GM23338 (cell line): ENCODE results near the gene COBL. TPM values are rescaled to one million over a fixed set of nuclear protein-coding genes. Genes with fewer than 3 reads are reported as not detected.

ENCODE experiments used
- ATAC-seq: fragments of 200-7000 bp; cut with Tn5 transposase; 3 replicates; pipeline ENCODE4 v1.9.1; 2020
- DNase-seq: peaks from one replicate; pipeline ENCODE4 v3.0.0-alpha.2; 2015; ENCODE audit warnings: low spot score
- H2AFZ ChIP-seq: fragments of 200-600 bp; sonication (generic); 2 replicates; pipeline ENCODE4 v1.8.0; 2016; ENCODE audit warnings: antibody characterized with exemption, mild to moderate bottlenecking, moderate library complexity
- H3F3A ChIP-seq: fragments of 200-600 bp; sonication (generic); replicated peaks from 2 replicates; pipeline ENCODE4 v1.8.0; 2017; ENCODE audit warnings: antibody characterized with exemption, mixed run types, low read depth
- H3K27ac ChIP-seq: fragments of 200-600 bp; sonication (generic); 2 replicates; pipeline ENCODE4 v1.6.1; 2016; ENCODE audit warnings: low read depth
- H3K27me3 ChIP-seq: fragments of 200-600 bp; sonication (generic); 2 replicates; pipeline ENCODE4 v1.8.0; 2016; ENCODE audit warnings: mild to moderate bottlenecking, mixed run types, moderate library complexity; ENCODE audit not compliant: insufficient read depth
- H3K36me3 ChIP-seq: fragments of 200-600 bp; sonication (generic); 2 replicates; pipeline ENCODE4 v1.8.0; 2016; ENCODE audit warnings: mild to moderate bottlenecking; ENCODE audit not compliant: insufficient read depth
- H3K4me1 ChIP-seq: fragments of 200-600 bp; sonication (generic); 2 replicates; pipeline ENCODE4 v1.8.0; 2016; ENCODE audit warnings: mild to moderate bottlenecking, moderate library complexity; ENCODE audit not compliant: insufficient read depth
- H3K4me2 ChIP-seq: fragments of 200-600 bp; sonication (generic); 2 replicates; pipeline ENCODE4 v1.7.1; 2017; ENCODE audit warnings: mixed run types
- H3K4me3 ChIP-seq: fragments of 200-600 bp; sonication (generic); 2 replicates; pipeline ENCODE4 v1.6.1; 2016; ENCODE audit warnings: mixed run types
- H3K79me2 ChIP-seq: fragments of 200-600 bp; sonication (generic); replicated peaks from 2 replicates; pipeline ENCODE4 v1.8.0; 2017; ENCODE audit warnings: mild to moderate bottlenecking; ENCODE audit not compliant: insufficient read depth
- H3K9me2 ChIP-seq: fragments of 200-600 bp; sonication (generic); 2 replicates; pipeline ENCODE4 v1.8.0; 2017; ENCODE audit not compliant: insufficient read depth
- H4K20me1 ChIP-seq: fragments of 200-600 bp; sonication (generic); replicated peaks from 2 replicates; pipeline ENCODE4 v1.8.0; 2017; ENCODE audit warnings: mild to moderate bottlenecking; ENCODE audit not compliant: insufficient read depth
- H3K27ac Mint-ChIP-seq: 2 replicates; pipeline ENCODE4 v1.8.0; 2020; ENCODE audit warnings: inconsistent platforms, mild to moderate bottlenecking, moderate library complexity, mixed read lengths
- H3K27me3 Mint-ChIP-seq: 3 replicates; pipeline ENCODE4 v1.8.0; 2022; ENCODE audit warnings: low read depth, mild to moderate bottlenecking, moderate library complexity, mixed read lengths, inconsistent platforms; ENCODE audit not compliant: insufficient read depth, poor library complexity
- H3K36me3 Mint-ChIP-seq: 3 replicates; pipeline ENCODE4 v1.8.0; 2021; ENCODE audit warnings: low read depth, mild to moderate bottlenecking, inconsistent platforms, moderate library complexity, mixed read lengths
- H3K4me1 Mint-ChIP-seq: 3 replicates; pipeline ENCODE4 v1.8.0; 2020; ENCODE audit warnings: mild to moderate bottlenecking, inconsistent platforms, mixed read lengths
- H3K4me3 Mint-ChIP-seq: 3 replicates; pipeline ENCODE4 v1.8.0; 2021; ENCODE audit warnings: moderate library complexity, mild to moderate bottlenecking, inconsistent platforms, mixed read lengths
- H3K9me3 Mint-ChIP-seq: 3 replicates; pipeline ENCODE4 v1.8.0; 2020; ENCODE audit warnings: moderate library complexity, mild to moderate bottlenecking, inconsistent platforms, mixed read lengths
- CREB1 ChIP-seq: fragments of 250-450 bp; sonication (Bioruptor Pico); IDR thresholded peaks from 2 replicates; pipeline ENCODE4 v1.5.0; 2020; ENCODE audit warnings: low read depth, mild to moderate bottlenecking, moderate library complexity
- CTCF ChIP-seq, 2 experiments: fragments of 200-600 bp in 1 of 2; sonication (generic) in 1 of 2; conservative IDR thresholded peaks; 2 replicates each; pipeline versions ENCODE4 v1.5.1 to v1.6.1; 2016 to 2017; ENCODE audit warnings: antibody characterized with exemption in 2 of 2, low read depth in 2 of 2, mild to moderate bottlenecking in 2 of 2, moderate library complexity in 1 of 2
- ETS1 ChIP-seq: IDR thresholded peaks from 2 replicates; pipeline ENCODE4 v1.6.1; 2016; ENCODE audit warnings: antibody characterized with exemption
- EZH2 ChIP-seq: fragments of 200-600 bp; sonication (generic); IDR thresholded peaks from one replicate; pipeline ENCODE4 v1.8.0; 2017; ENCODE audit warnings: antibody characterized with exemption, mild to moderate bottlenecking, low read depth; ENCODE audit not compliant: unreplicated experiment
- EZH2phosphoT487 ChIP-seq: fragments of 200-600 bp; sonication (generic); IDR thresholded peaks from one replicate; pipeline ENCODE4 v1.8.1; 2018; ENCODE audit warnings: antibody characterized with exemption; ENCODE audit not compliant: unreplicated experiment
- JUNB ChIP-seq: IDR thresholded peaks from one replicate; pipeline ENCODE4 v1.6.1; 2016; ENCODE audit warnings: antibody characterized with exemption; ENCODE audit not compliant: unreplicated experiment
- NANOG ChIP-seq: IDR thresholded peaks from 2 replicates; pipeline ENCODE4 v1.6.1; 2016; ENCODE audit warnings: antibody characterized with exemption, borderline replicate concordance
- POLR2AphosphoS5 ChIP-seq: IDR thresholded peaks from 2 replicates; pipeline ENCODE4 v1.6.1; 2016; ENCODE audit warnings: antibody characterized with exemption, low read depth
- REST ChIP-seq: IDR thresholded peaks from one replicate; pipeline ENCODE4 v1.6.1; 2018; ENCODE audit warnings: antibody characterized with exemption; ENCODE audit not compliant: unreplicated experiment
- STAT1 ChIP-seq: IDR thresholded peaks from one replicate; pipeline ENCODE4 v1.6.1; 2016; ENCODE audit warnings: antibody characterized with exemption; ENCODE audit not compliant: unreplicated experiment
- ZNF114 ChIP-seq: fragments of 250-450 bp; sonication (Bioruptor Pico); IDR thresholded peaks from 2 replicates; pipeline ENCODE4 v1.5.0; 2020; ENCODE audit warnings: mild to moderate bottlenecking, moderate library complexity
- ZNF331 ChIP-seq: fragments of 250-450 bp; sonication (Bioruptor Pico); IDR thresholded peaks from 2 replicates; pipeline ENCODE4 v1.5.0; 2020; ENCODE audit warnings: low read depth, mild to moderate bottlenecking, moderate library complexity
- ZNF462 ChIP-seq: fragments of 250-450 bp; sonication (Bioruptor Pico); IDR thresholded peaks from 2 replicates; pipeline ENCODE4 v1.5.0; 2020; ENCODE audit warnings: mild to moderate bottlenecking, moderate library complexity
- polyA plus RNA-seq: library from polyadenylated mRNA; unstranded; fragments of >200 nt; fragmentation: Nextera tagmentation; extraction: Ambion mirVana; gene quantifications from 2 replicates; pipeline ENCODE4 v1.2.1, GENCODE V29; 2016
- total RNA-seq: library from RNA; depleted of rRNA; stranded (reverse); fragments of >200 nt; shearing (Covaris generic); gene quantifications from 2 replicates; pipeline ENCODE4 v1.2.3, GENCODE V29; 2014

Gene COBL
- total and polyA plus RNA-seq, 2 experiments from 2014 or later: 18.3 to 51.9 TPM

GRCh38 chr7:51349820-51350545 is 33.4 kb upstream of the COBL start:
- H2AFZ ChIP-seq: no peak overlapping the region
- H3K4me2 ChIP-seq: 0 out of 2 replicates have a peak overlapping the region, but pooled peaks have one; percentile 21
- no peaks in the 10 kb centered on the region for H3K36me3 ChIP-seq
- no peak overlapping the region for H3K4me3 ChIP-seq
- DNase-seq (peak; percentile 32), ATAC-seq (no peak)
- Mint-ChIP-seq H3K36me3 (no peaks in the 10 kb centered on the region), H3K27me3 (peaks cover 7% of the 10 kb centered on the region), H3K4me3 (no peak overlapping the region), H3K27ac (no peak overlapping the region), H3K4me1 (peaks cover 8% of the 10 kb centered on the region; the same call in 2 of the 3 replicates), H3K9me3 (peaks cover 9% of the 10 kb centered on the region; the same call in 1 of the 3 replicates)
- H3K9me2 ChIP-seq: peaks cover 4% of the 10 kb centered on the region; the same call in 1 of the 2 replicates
- H3K79me2 ChIP-seq: no peaks in the 10 kb centered on the region
- no peak overlapping the region for H3K27ac ChIP-seq
- no peaks in the 10 kb centered on the region for H4K20me1 ChIP-seq
- H3F3A ChIP-seq: no peaks in the 10 kb centered on the region
- no peak for TF ChIP-seq POLR2AphosphoS5
- no peak for TF ChIP-seq ETS1
- no peak for TF ChIP-seq ZNF331
- no peak for TF ChIP-seq CREB1 (CRISPR knock-in tag)
- no peak for TF ChIP-seq ZNF114 (CRISPR knock-in tag)
- TF ChIP-seq ZNF462 (CRISPR knock-in tag): no peak
- TF ChIP-seq REST: no peak
- TF ChIP-seq CTCF (conservative IDR thresholded peaks at IDR 0.05; ENCODE audit: low read depth in 2 of 2): no peak
- TF ChIP-seq STAT1: no peak
- TF ChIP-seq EZH2: no peak
- no peak for TF ChIP-seq JUNB
- no peak for TF ChIP-seq EZH2phosphoT487
- no peak for TF ChIP-seq NANOG
- no peaks in the 10 kb centered on the region for H3K27me3 ChIP-seq
- H3K4me1 ChIP-seq: 0 out of 2 replicates have a peak, but pooled peaks cover 5% of the 10 kb centered on the region
